Colonic mucosa (tissue), 4 donors: ENCODE data around the gene HOMER1. TPM values are rescaled to one million over a fixed set of nuclear protein-coding genes. Genes with fewer than 3 reads are reported as not detected.

Source experiments
- DNase-seq: peaks from one replicate; pipeline ENCODE4 v3.0.0-alpha.2; 2020
- H3K27ac ChIP-seq: fragments of 200-600 bp; one replicate; pipeline ENCODE4 v1.8.0; 2021
- H3K27me3 ChIP-seq: fragments of 200-600 bp; one replicate; pipeline ENCODE4 v1.8.0; 2021
- H3K36me3 ChIP-seq: fragments of 200-600 bp; one replicate; pipeline ENCODE4 v1.8.0; 2021
- H3K4me1 ChIP-seq: fragments of 200-600 bp; one replicate; pipeline ENCODE4 v1.8.0; 2021; ENCODE audit warnings: mild to moderate bottlenecking
- H3K4me3 ChIP-seq: fragments of 200-600 bp; one replicate; pipeline ENCODE4 v1.8.0; 2021
- H3K9ac ChIP-seq, 2 donors: one replicate each; pipeline ENCODE4 v1.7.0; 2013; ENCODE audit warnings: control low read depth in 2 of 2, low read depth in 2 of 2, low read length in 2 of 2
- H3K9me3 ChIP-seq: fragments of 200-600 bp; one replicate; pipeline ENCODE4 v1.8.0; 2021
- CTCF ChIP-seq: fragments of 200-600 bp; IDR thresholded peaks from one replicate; pipeline ENCODE4 v1.8.0; 2022; ENCODE audit warnings: antibody characterized with exemption, mild to moderate bottlenecking
- intact Hi-C: fragments of 100-400 bp; cut with DNase I; formaldehyde crosslinking; loops from one replicate; pipeline ENCODE4 v1.14.1; 2022
- total RNA-seq, 2 donors: library from RNA; stranded (reverse); fragmentation: NEBNext Ultra II Directional in 1 of 2; extraction: Animal tissue kit (Norgen Biotek cat#: 25700) in 1 of 2; gene quantifications; one replicate each; pipeline ENCODE4 v1.2.1, GENCODE V29; 2021
- donor health status: healthy.
- donor health status: DM: no; HTN: no; CAD: no.
- donor health status: DM: no; HTN: no; CAD: no.

Gene HOMER1
- total RNA-seq, 2 donors from 2014 or later = 0.99 to 2.3 TPM

- DNase-seq = no peak
- TF ChIP-seq CTCF = no peak
- Histone ChIP-seq H3K27ac (no peak overlapping the region), H3K27me3 (no peaks in the 10 kb centered on the region), H3K36me3 (no peaks in the 10 kb centered on the region), H3K9me3 (no peaks in the 10 kb centered on the region), H3K9ac (no peak overlapping the region), H3K4me3 (no peak overlapping the region), H3K4me1 (no peaks in the 10 kb centered on the region)
- intact Hi-C loops = no loop called here
Measured at GRCh38 chr5:79481574-79481973, 32.4 kb downstream of the HOMER1 start.

GRCh38 chr5:79480991-79481390 is 32.9 kb downstream of the HOMER1 start:
- no peak for DNase-seq
- Histone ChIP-seq H3K36me3 (no peaks in the 10 kb centered on the region), H3K9me3 (no peaks in the 10 kb centered on the region), H3K27ac (no peak overlapping the region), H3K4me1 (no peaks in the 10 kb centered on the region), H3K9ac (no peak overlapping the region), H3K4me3 (no peak overlapping the region), H3K27me3 (no peaks in the 10 kb centered on the region)
- intact Hi-C loops = no loop called here
- no peak for TF ChIP-seq CTCF

GRCh38 chr5:79475152-79475466 is 38.8 kb downstream of the HOMER1 start:
- no peak overlapping the region for H3K4me3 ChIP-seq
- DNase-seq = no peak
- no peaks in the 10 kb centered on the region for H3K36me3 ChIP-seq
- H3K27ac ChIP-seq = no peak overlapping the region
- H3K4me1 ChIP-seq = no peaks in the 10 kb centered on the region
- H3K9me3 ChIP-seq = no peaks in the 10 kb centered on the region
- TF ChIP-seq CTCF = no peak
- no peaks in the 10 kb centered on the region for H3K27me3 ChIP-seq
- no peak overlapping the region for H3K9ac ChIP-seq
- intact Hi-C loops = no loop called here

GRCh38 chr5:79474367-79475151 is 39.4 kb downstream of the HOMER1 start:
- DNase-seq = no peak
- intact Hi-C loops = no loop called here
- no peaks in the 10 kb centered on the region for H3K9me3 ChIP-seq
- no peak overlapping the region for H3K4me3 ChIP-seq
- H3K9ac ChIP-seq = no peak overlapping the region
- no peaks in the 10 kb centered on the region for H3K27me3 ChIP-seq
- no peaks in the 10 kb centered on the region for H3K4me1 ChIP-seq
- H3K27ac ChIP-seq = no peak overlapping the region
- H3K36me3 ChIP-seq = no peaks in the 10 kb centered on the region
- TF ChIP-seq CTCF = no peak

GRCh38 chr5:79471556-79471955 is 42.4 kb downstream of the HOMER1 start:
- no peak for DNase-seq
- TF ChIP-seq CTCF = no peak
- no peak overlapping the region for H3K27ac ChIP-seq
- H3K9me3 ChIP-seq = no peaks in the 10 kb centered on the region
- H3K27me3 ChIP-seq = no peaks in the 10 kb centered on the region
- H3K4me3 ChIP-seq = no peak overlapping the region
- no peak overlapping the region for H3K9ac ChIP-seq
- intact Hi-C loops = no loop called here
- H3K4me1 ChIP-seq = no peaks in the 10 kb centered on the region
- no peaks in the 10 kb centered on the region for H3K36me3 ChIP-seq
